IPS-18a (cell line): ENCODE data around the gene ARHGEF2.

Source experiments
- H3K27ac ChIP-seq: one replicate; pipeline ENCODE4 v1.5.1; 2013; ENCODE audit warnings: low read length
- H3K27me3 ChIP-seq: one replicate; pipeline ENCODE4 v1.6.1; 2013; ENCODE audit warnings: mild to moderate bottlenecking, low read length; ENCODE audit not compliant: control insufficient read depth, insufficient read depth
- H3K36me3 ChIP-seq: one replicate; pipeline ENCODE4 v1.6.1; 2013; ENCODE audit warnings: low read depth, low read length; ENCODE audit not compliant: control insufficient read depth
- H3K4me1 ChIP-seq: one replicate; pipeline ENCODE4 v1.6.1; 2013; ENCODE audit warnings: low read depth, low read length; ENCODE audit not compliant: control insufficient read depth
- H3K4me3 ChIP-seq: one replicate; pipeline ENCODE4 v1.5.1; 2013; ENCODE audit warnings: low read length
- H3K9ac ChIP-seq: one replicate; pipeline ENCODE4 v1.6.1; 2013; ENCODE audit warnings: mild to moderate bottlenecking, low read length, moderate library complexity
- H3K9me3 ChIP-seq: one replicate; pipeline ENCODE4 v1.6.1; 2013; ENCODE audit warnings: low read depth, low read length; ENCODE audit not compliant: control insufficient read depth

The ARHGEF2 gene

DNA sequence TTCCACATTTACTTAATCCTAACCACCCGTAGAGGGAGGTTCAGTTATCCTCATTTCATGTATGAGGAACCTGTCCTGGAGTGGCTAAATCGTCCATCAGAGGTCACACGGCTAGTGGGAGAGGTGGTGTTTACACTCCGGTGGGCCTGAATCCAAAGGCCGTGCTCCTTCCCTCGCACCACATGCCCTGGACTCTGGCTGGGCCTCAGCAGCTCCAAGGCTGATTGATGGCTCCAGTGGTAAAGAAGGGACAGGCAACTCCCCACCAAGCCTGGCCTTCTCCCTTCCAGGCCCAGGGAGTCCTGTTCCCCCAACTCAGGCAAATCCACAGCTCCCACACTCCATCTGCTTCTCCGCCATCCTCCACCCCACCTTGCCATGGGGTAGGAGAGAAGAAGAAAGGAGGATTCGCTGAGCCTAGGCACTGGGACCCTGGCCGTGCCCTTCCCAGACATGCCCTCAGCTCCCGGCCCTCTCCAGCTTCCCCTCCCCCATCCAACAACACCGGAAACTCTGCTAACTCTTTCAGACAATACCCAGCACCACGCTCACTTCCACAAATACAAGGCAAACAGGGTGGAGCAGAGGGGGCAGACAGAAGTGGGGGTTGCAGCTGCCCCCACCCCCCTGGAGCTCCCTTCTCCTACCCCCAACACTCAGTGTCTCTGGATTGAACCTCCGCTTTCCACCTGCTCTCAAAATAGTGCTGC is 10.9 kb downstream of the ARHGEF2 start:
- H3K27ac ChIP-seq = peak overlapping the region; percentile 4
- no peaks in the 10 kb centered on the region for H3K27me3 ChIP-seq
- no peak overlapping the region for H3K9ac ChIP-seq
- no peak overlapping the region for H3K4me3 ChIP-seq
- no peaks in the 10 kb centered on the region for H3K9me3 ChIP-seq
- H3K4me1 ChIP-seq = peaks cover 20% of the 10 kb centered on the region
- peaks cover 56% of the 10 kb centered on the region for H3K36me3 ChIP-seq

DNA sequence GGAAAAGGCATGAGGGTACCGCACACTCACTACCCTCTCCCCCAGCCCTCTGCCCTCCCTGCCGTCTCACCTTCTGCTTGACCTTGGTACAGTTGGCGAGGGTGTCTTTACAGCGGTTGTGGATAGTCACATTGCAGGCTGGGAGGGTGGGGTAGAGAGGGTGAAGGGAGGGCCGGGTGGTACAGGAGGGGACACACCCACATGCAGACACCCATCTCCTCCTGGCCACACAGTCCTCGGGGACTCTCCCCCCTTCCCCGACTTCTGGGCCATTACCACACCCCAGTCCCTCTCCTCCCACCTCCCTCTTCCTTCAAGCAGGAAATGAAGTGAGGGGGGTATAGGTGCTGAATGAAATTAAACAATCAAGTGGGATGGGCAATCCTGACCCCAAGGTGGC is 11.6 kb downstream of the ARHGEF2 start:
- Histone ChIP-seq H3K4me3 (no peak overlapping the region), H3K9ac (no peak overlapping the region), H3K27ac (no peak overlapping the region), H3K9me3 (no peaks in the 10 kb centered on the region), H3K27me3 (no peaks in the 10 kb centered on the region), H3K4me1 (peaks cover 20% of the 10 kb centered on the region), H3K36me3 (peaks cover 64% of the 10 kb centered on the region)

DNA sequence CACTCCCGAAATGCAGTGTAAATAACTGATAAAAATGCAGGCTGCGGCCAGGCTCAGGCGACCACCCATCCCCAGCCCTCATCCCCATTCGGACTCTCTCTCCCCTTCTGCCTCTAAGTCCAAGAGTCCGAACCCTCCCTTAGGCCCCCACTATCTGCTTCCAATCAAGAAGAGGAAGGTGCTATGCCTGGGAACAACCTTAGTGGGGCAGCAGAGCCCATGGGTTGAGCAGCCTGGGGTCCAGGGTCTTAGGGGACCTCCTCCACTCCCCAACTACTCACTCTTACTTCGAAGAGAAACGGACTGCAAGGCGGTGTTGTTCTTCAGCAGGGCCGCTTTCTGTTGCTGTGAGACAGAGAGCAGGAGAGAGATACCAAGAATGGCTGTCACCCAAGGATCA is 12.2 kb downstream of the ARHGEF2 start:
- no peak overlapping the region for H3K4me3 ChIP-seq
- H3K4me1 ChIP-seq = peaks cover 20% of the 10 kb centered on the region
- H3K9ac ChIP-seq = no peak overlapping the region
- H3K27me3 ChIP-seq = no peaks in the 10 kb centered on the region
- H3K27ac ChIP-seq = no peak overlapping the region
- H3K36me3 ChIP-seq = peaks cover 69% of the 10 kb centered on the region
- H3K9me3 ChIP-seq = no peaks in the 10 kb centered on the region

DNA sequence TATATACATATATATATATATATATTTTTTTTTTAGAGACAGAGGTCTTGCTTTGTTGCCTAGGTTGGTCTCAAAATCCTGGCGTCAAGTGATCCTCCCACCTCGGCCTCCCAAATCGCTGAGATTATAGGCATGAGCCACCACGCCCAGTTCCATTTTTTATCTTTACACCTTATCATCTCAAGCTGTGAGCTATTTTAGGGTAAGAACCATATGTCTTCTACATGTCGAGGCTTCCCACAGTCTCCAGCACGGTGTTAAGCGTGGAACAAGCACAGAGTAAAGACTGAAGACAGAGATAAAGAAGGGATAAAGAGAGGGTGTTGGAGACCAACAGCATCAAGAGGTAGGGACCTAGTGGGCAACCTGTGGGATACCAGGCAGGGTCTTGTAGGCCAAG is 14.2 kb downstream of the ARHGEF2 start:
- Histone ChIP-seq H3K9me3 (no peaks in the 10 kb centered on the region), H3K27ac (no peak overlapping the region), H3K4me1 (peaks cover 10% of the 10 kb centered on the region), H3K9ac (no peak overlapping the region), H3K27me3 (no peaks in the 10 kb centered on the region), H3K36me3 (peaks cover 80% of the 10 kb centered on the region), H3K4me3 (no peak overlapping the region)

DNA sequence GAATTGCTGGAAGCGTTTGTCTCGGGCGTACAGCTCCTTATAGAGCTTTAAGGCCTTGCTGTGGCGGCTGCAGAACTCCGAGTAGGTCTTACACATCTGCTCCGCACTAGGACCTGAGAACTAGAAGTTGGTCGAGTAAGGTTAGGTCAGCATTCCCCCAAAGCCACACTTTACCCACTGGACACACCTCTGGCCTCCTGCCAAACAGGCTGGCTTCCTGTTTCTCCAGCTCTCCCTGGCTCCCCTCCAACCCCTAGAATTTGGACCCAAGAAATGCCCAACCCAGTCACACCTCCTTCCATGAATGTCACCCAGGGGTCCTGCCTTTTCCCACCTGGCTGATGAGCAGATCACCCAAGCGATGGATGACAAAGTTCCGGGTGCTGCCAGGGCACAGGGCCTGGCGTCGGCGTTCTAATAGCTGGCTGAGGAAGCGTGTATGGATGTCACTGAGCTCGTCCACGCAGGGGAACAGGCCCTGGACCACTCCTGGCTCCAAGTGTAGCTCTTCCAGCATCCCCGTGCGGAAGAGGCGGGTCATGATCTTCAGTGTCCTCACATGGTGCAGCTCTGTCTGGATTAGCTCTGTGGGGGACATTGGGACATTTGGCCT is 15.6 kb downstream of the ARHGEF2 start:
- Histone ChIP-seq H3K4me3 (no peak overlapping the region), H3K36me3 (peaks cover 82% of the 10 kb centered on the region), H3K9me3 (no peaks in the 10 kb centered on the region), H3K9ac (no peak overlapping the region), H3K27ac (no peak overlapping the region), H3K4me1 (peaks cover 5% of the 10 kb centered on the region), H3K27me3 (no peaks in the 10 kb centered on the region)

DNA sequence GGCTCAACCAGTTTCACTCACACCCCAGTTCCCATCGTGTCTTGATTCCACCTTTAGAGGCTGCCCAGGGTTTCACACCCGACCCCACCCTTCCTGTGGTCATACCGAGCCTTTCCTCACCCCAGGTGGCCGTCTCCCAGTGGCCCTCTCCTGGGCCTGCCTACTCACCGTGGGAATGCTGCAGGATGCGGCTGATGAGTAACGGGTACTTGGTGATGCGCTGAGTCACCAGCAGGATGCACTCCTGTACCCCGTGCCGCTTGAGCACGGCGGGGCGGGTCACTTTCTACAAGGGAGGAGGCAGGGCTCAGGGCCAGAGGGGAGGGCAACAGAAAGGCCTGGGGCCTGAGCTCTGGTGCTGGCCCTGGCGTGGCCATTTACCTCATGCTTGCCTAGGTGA is 16.4 kb downstream of the ARHGEF2 start:
- H3K36me3 ChIP-seq = peaks cover 83% of the 10 kb centered on the region
- no peaks in the 10 kb centered on the region for H3K4me1 ChIP-seq
- H3K27me3 ChIP-seq = no peaks in the 10 kb centered on the region
- no peak overlapping the region for H3K4me3 ChIP-seq
- H3K27ac ChIP-seq = no peak overlapping the region
- no peaks in the 10 kb centered on the region for H3K9me3 ChIP-seq
- no peak overlapping the region for H3K9ac ChIP-seq

DNA sequence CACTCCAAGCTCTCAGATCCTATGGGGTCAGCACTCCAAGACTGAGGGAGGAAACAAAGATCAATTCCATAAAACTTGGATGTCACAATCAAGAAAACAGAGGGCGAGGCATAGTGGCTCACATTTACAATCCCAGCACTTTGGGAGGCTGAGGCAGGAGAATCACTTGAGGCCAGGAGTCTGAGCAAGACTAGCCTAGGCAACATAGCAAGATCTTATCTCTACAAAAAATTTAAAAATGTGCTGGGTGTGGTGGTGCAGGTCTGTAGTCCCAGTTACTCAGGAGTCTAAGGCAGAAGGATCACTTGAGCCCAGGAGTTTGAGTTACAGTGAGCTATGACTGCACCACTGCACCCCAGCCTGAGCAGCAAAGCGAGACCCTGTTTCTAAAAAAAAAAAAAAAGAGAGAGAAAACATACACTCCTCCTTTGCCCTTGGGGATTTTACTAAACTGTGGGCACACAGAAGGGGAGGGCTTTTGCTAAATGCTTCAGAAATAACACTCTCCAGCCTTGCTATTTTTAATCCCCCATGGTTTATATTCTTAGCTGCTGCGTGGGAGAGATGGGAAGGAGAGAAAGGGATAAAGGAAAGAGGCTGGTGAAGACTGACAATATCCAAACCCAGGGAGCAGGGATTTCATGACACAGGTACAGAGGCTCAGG is 18.1 kb downstream of the ARHGEF2 start:
- H3K9ac ChIP-seq = no peak overlapping the region
- H3K36me3 ChIP-seq = peaks cover 76% of the 10 kb centered on the region
- H3K27ac ChIP-seq = no peak overlapping the region
- H3K4me1 ChIP-seq = no peaks in the 10 kb centered on the region
- no peak overlapping the region for H3K4me3 ChIP-seq
- no peaks in the 10 kb centered on the region for H3K27me3 ChIP-seq
- no peaks in the 10 kb centered on the region for H3K9me3 ChIP-seq

DNA sequence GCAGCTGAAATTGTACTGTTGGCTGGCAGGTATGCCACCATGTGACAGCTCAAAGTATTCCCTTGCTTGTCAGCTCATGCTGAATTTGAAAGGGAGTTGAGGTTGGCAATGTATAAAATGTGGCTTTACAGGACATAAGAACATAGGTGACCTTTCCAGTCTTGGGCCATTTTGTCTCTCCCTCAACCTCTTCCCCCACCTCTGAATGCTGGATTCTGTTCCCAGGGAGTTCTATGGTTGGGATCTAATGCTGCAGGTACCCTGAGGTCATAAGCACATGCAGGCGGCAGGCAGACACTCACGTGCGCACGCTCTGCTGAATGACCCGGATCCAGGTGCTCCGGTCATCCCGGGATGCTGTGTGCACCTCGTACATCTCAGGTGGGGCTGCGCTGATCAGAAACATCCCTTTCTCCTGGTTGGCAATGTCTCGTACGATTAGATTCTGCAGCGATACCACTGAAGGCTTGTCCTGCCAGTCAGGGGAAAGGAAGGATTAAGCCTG is 20.9 kb downstream of the ARHGEF2 start:
- Histone ChIP-seq H3K4me1 (no peaks in the 10 kb centered on the region), H3K27me3 (no peaks in the 10 kb centered on the region), H3K27ac (no peak overlapping the region), H3K9me3 (no peaks in the 10 kb centered on the region), H3K36me3 (peaks cover 83% of the 10 kb centered on the region), H3K9ac (no peak overlapping the region), H3K4me3 (no peak overlapping the region)

DNA sequence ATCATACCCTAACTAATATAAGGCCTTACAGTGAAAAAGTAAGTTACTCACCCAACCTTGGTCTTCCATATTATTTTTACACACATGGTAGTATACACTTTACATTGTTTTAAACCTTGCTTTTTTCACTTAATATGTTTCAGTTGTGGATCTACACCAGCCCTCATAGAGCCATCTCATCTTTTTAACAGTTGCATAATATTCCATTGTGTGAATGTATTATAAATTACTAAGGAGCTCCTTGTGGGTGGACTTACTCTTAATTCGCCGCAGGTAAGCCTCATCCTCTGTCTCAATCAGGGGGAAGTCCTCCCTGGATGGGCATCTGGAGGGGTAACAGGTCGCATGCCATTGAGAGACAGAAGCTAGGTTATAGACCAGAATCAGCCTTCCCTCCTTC is 23.7 kb downstream of the ARHGEF2 start:
- H3K9me3 ChIP-seq = no peaks in the 10 kb centered on the region
- H3K4me1 ChIP-seq = no peaks in the 10 kb centered on the region
- no peak overlapping the region for H3K27ac ChIP-seq
- H3K27me3 ChIP-seq = no peaks in the 10 kb centered on the region
- no peak overlapping the region for H3K9ac ChIP-seq
- H3K4me3 ChIP-seq = no peak overlapping the region
- peaks cover 84% of the 10 kb centered on the region for H3K36me3 ChIP-seq

DNA sequence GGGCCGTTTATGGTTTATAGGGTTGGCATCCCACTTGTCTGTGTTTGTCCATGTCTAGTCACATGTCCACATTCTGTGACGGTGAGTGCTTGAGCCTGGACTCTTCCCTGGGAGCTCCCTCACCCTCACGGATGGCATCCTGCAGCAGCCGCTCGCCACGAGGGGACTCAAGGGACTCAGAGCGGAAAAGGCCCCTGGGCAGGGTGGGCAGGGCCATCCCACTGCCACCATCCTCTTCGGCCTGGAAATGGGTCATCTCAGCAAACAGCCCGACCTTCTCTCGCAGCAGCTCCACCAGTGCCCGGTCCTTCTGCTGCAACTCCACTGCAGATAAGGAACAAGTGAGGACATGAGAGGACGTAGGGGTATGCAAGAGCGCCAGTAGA is 25.8 kb downstream of the ARHGEF2 start:
- H3K36me3 ChIP-seq = peaks cover 81% of the 10 kb centered on the region
- no peaks in the 10 kb centered on the region for H3K4me1 ChIP-seq
- H3K9me3 ChIP-seq = no peaks in the 10 kb centered on the region

DNA sequence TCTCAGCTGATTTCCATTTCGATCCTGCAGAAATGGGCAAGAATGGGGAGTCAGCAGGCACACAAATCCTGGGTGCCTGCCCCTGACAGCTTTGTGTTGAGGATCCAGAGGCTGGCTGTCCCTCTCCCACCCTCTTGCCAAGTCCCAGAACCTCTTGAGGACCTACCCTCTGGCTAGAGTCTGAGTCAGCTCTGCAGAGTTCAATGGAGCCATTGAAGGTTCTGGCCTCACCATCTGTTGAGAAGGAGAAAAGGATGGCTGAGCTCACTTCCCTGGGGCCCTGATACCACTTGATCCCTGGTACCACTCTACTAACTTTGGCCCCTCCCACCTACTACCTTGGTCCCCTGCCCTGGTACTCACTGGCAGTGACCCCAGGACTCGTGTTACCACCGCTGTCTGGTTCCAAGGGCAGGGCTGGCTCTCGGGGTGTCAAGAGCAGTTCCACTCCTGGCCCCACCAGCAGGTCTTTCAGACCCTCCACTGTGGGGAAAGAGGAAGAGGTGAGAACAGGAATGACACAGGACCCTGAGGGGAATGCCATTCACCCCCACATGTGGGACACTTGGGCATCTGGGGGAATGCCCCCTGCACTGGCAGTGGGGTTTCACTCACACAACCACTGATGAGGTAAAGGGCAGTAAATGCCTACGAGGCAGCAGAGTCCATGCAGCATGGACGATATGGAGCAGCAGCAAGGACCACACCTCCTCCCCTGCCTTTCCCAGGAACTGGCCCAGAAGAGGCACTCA is 26.4 kb downstream of the ARHGEF2 start:
- Histone ChIP-seq H3K4me3 (no peak overlapping the region), H3K4me1 (no peaks in the 10 kb centered on the region), H3K27me3 (no peaks in the 10 kb centered on the region), H3K9me3 (no peaks in the 10 kb centered on the region), H3K36me3 (peaks cover 81% of the 10 kb centered on the region), H3K27ac (no peak overlapping the region), H3K9ac (no peak overlapping the region)

More for the DNA sequence above, 25.8 kb downstream of the ARHGEF2 start:
- H3K27me3 ChIP-seq = no peaks in the 10 kb centered on the region
- no peak overlapping the region for H3K4me3 ChIP-seq
- no peak overlapping the region for H3K27ac ChIP-seq
- no peak overlapping the region for H3K9ac ChIP-seq
